Neural cell (in vitro differentiated cells): ENCODE measurements around the gene ANKRD13B.

ENCODE experiments used
- EP300 ChIP-seq: fragments of 450-650 bp; conservative IDR thresholded peaks from 2 replicates; pipeline ENCODE4 v1.6.1; 2014; ENCODE audit warnings: antibody characterized with exemption, mild to moderate bottlenecking, moderate library complexity; ENCODE audit not compliant: poor library complexity, severe bottlenecking
- EZH2 ChIP-seq: fragments of 200-600, 300-800 bp; shearing (Covaris generic), sonication (generic); IDR thresholded peaks from 2 replicates; pipeline ENCODE4 v1.6.1; 2014; ENCODE audit warnings: antibody characterized with exemption, low read length, borderline replicate concordance, mild to moderate bottlenecking; ENCODE audit not compliant: insufficient read depth, poor library complexity, severe bottlenecking
- MXI1 ChIP-seq: fragments of 450-650 bp; conservative IDR thresholded peaks from 2 replicates; pipeline ENCODE4 v1.6.1; 2014; ENCODE audit warnings: antibody characterized with exemption, mild to moderate bottlenecking; ENCODE audit not compliant: poor library complexity, severe bottlenecking
- POLR2AphosphoS5 ChIP-seq: IDR thresholded peaks from 2 replicates; pipeline ENCODE4 v1.6.1; 2012
- RAD21 ChIP-seq: fragments of 450-650 bp; conservative IDR thresholded peaks from 2 replicates; pipeline ENCODE4 v1.6.1; 2014; ENCODE audit warnings: antibody characterized with exemption, mild to moderate bottlenecking, moderate library complexity
- REST ChIP-seq: IDR thresholded peaks from 2 replicates; pipeline ENCODE4 v1.6.1; 2012; ENCODE audit warnings: borderline replicate concordance
- TAF1 ChIP-seq: IDR thresholded peaks from 2 replicates; pipeline ENCODE4 v1.6.1; 2012; ENCODE audit warnings: low read depth
- TF ChIP-seq, protein P1 (sequence below): fragments of 450-650 bp; IDR thresholded peaks from 2 replicates; pipeline ENCODE4 v1.5.1; 2014; ENCODE audit warnings: antibody characterized with exemption, mild to moderate bottlenecking, moderate library complexity; ENCODE audit not compliant: poor library complexity, severe bottlenecking

DNA sequence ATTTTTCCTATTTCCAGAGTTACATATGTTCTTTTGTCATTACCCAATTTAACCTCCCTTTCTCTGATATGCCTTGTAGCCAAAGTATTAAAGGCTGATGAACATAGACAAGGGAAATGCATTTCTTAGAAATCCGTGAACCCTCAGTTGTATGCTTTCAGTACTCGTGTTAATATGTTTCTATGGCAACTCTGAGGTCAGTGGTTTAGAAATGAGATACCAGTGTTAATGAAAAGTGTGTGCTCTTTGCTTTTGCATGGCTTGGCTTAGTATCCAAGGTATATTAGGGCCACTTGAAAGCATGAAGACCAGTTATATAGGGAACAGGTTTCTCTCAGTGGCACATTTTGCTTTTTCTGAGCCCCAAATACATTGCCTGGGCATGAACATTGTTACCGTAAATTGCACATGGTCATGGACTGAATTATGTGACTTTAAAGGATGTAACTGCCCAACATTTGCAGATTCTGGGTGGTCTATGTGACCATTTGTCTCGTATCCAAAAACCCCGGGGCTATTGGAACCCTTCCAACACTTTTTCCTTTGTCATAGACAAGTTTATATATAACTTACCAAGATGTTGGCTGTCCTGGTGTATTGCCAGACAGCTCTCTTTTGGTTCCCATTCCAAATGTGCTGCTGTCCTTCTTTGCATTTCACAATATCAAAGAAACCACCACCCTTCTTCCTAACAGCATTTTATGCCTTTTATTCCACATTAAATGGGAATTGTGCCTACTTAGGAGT is 43.6 kb upstream of the ANKRD13B start:
- TF ChIP-seq REST (no peak), POLR2AphosphoS5 (no peak), TAF1 (no peak), MXI1 (no peak), EP300 (no peak), EZH2 (no peak), RAD21 (no peak)
- TF ChIP-seq, protein P1, sequence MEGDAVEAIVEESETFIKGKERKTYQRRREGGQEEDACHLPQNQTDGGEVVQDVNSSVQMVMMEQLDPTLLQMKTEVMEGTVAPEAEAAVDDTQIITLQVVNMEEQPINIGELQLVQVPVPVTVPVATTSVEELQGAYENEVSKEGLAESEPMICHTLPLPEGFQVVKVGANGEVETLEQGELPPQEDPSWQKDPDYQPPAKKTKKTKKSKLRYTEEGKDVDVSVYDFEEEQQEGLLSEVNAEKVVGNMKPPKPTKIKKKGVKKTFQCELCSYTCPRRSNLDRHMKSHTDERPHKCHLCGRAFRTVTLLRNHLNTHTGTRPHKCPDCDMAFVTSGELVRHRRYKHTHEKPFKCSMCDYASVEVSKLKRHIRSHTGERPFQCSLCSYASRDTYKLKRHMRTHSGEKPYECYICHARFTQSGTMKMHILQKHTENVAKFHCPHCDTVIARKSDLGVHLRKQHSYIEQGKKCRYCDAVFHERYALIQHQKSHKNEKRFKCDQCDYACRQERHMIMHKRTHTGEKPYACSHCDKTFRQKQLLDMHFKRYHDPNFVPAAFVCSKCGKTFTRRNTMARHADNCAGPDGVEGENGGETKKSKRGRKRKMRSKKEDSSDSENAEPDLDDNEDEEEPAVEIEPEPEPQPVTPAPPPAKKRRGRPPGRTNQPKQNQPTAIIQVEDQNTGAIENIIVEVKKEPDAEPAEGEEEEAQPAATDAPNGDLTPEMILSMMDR = no peak
